Ishikawa (cell line): ENCODE data around the gene ESRRG.

Experiments used
- EP300 ChIP-seq: IDR thresholded peaks from 2 replicates; pipeline ENCODE4 v1.6.1; 2012; ENCODE audit warnings: borderline replicate concordance
- NFIC ChIP-seq: IDR thresholded peaks from 2 replicates; pipeline ENCODE4 v1.6.1; 2012
- RAD21 ChIP-seq: IDR thresholded peaks from 2 replicates; pipeline ENCODE4 v1.6.1; 2012; ENCODE audit warnings: low read depth
- TAF1 ChIP-seq: IDR thresholded peaks from 2 replicates; pipeline ENCODE4 v1.6.1; 2012; ENCODE audit warnings: low read depth, mild to moderate bottlenecking
- TCF12 ChIP-seq: IDR thresholded peaks from 2 replicates; pipeline ENCODE4 v1.6.1; 2012; ENCODE audit warnings: low read depth
- YY1 ChIP-seq: IDR thresholded peaks from 2 replicates; pipeline ENCODE4 v1.6.1; 2012; ENCODE audit warnings: low read depth
- TF ChIP-seq, protein P1 (sequence below): IDR thresholded peaks from 2 replicates; pipeline ENCODE4 v1.6.1; 2012
- TF ChIP-seq, protein P2 (sequence below): IDR thresholded peaks from 2 replicates; pipeline ENCODE4 v1.6.1; 2012

DNA sequence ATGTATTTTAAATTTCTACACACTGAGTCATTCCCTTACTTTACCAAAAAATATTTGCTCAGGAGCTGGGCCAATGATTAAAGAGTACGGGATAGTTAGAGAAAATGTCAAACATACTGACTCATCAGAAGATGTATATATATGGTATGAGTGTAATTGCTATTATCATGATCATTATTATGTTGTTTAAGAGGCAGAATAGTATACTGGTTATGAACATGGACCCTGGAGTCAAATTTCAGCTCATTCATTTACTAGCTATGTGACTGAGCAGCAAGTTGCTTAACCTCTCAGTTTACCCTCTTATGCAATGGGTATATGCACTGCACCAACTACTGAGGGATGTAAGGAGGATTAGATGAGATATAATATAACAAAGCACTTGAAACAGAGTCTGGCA, 258.7 kb downstream of the ESRRG start:
- no peak for TF ChIP-seq NFIC
- no peak for TF ChIP-seq TAF1
- no peak for TF ChIP-seq YY1
- TF ChIP-seq, protein P1, sequence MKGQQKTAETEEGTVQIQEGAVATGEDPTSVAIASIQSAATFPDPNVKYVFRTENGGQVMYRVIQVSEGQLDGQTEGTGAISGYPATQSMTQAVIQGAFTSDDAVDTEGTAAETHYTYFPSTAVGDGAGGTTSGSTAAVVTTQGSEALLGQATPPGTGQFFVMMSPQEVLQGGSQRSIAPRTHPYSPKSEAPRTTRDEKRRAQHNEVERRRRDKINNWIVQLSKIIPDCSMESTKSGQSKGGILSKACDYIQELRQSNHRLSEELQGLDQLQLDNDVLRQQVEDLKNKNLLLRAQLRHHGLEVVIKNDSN: no peak
- TF ChIP-seq, protein P2, sequence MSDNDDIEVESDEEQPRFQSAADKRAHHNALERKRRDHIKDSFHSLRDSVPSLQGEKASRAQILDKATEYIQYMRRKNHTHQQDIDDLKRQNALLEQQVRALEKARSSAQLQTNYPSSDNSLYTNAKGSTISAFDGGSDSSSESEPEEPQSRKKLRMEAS: no peak
- TF ChIP-seq EP300: no peak
- no peak for TF ChIP-seq RAD21
- TF ChIP-seq TCF12: no peak
